ENCODE data around the gene NLRP5.

DNA sequence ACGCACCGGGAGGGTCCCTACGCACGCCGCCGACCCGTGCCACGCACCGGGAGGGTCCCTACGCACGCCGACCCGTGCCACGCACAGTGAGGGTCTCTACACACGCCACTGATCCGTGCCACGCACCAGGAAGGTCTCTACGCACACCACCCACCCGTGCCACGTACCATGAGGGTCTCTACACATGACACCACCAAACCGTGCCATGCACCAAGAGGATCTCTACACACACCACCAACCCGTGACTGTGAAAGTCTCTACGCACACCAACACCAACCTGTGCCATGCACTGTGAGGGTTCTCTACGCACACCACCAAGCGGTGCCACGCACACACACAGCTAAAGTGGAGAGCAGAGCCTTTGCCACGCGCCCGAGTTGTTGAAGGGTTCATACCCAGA is 117.8 kb downstream of the NLRP5 start:
- TF ChIP-seq, protein P1, sequence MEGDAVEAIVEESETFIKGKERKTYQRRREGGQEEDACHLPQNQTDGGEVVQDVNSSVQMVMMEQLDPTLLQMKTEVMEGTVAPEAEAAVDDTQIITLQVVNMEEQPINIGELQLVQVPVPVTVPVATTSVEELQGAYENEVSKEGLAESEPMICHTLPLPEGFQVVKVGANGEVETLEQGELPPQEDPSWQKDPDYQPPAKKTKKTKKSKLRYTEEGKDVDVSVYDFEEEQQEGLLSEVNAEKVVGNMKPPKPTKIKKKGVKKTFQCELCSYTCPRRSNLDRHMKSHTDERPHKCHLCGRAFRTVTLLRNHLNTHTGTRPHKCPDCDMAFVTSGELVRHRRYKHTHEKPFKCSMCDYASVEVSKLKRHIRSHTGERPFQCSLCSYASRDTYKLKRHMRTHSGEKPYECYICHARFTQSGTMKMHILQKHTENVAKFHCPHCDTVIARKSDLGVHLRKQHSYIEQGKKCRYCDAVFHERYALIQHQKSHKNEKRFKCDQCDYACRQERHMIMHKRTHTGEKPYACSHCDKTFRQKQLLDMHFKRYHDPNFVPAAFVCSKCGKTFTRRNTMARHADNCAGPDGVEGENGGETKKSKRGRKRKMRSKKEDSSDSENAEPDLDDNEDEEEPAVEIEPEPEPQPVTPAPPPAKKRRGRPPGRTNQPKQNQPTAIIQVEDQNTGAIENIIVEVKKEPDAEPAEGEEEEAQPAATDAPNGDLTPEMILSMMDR (conservative IDR thresholded peaks at IDR 0.05) = no peak
- TF ChIP-seq EZH2 (IDR thresholded peaks at IDR 0.05; ENCODE audit: low read depth) = no peak
